EH (cell line): Measurements from ENCODE around the gene CACNG6.

Experiments
- DNase-seq: peaks from one replicate; pipeline ENCODE4 v3.0.0-alpha.2; 2015; ENCODE audit warnings: low read depth

CACNG6 gene

DNA sequence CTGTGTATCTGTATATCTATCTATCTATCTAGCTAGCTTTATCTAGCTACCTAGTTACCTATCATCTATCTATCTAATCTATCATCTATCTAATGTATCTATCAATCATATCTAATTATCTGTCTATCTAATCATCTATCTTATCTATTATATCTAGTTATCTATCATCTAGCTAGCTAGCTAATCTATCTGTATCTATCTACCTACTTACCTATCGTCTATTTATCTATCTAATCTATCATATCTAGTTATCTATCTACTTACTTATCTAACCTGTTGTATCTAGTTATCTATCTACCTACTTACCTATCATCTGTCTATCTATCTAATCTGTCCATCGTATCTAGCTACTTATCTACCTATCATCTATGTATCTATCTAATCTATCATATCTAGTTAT, 54.3 kb downstream of the CACNG6 start:
- no peak for DNase-seq

- no peak for DNase-seq
Observed at GRCh38 chr19:54047616-54048015, 56.2 kb downstream of the CACNG6 start.
